Left renal pelvis (tissue), 4 donors: ENCODE measurements around the gene IFITM1. TPM values are rescaled to one million over a fixed set of nuclear protein-coding genes. Genes with fewer than 3 reads are reported as not detected.
"Not testable (repeated sequence)": the region's sequence is repeated elsewhere in the genome, so short reads cannot be mapped to it uniquely, and the experiment has no call there.

Source experiments
- DNase-seq, 4 donors: peaks; one replicate each; pipeline ENCODE4 v3.0.0-alpha.2; 2013; ENCODE audit warnings: low read depth in 4 of 4, low spot score in 3 of 4
- polyA plus RNA-seq, 4 donors: library from polyadenylated mRNA; unstranded; fragments of 120-200 nt; gene quantifications; one replicate each; pipeline ENCODE4 v1.2.1, GENCODE V29; 2013; ENCODE audit not compliant: insufficient read length in 4 of 4

The IFITM1 gene
- polyA plus RNA-seq, 4 donors, result 25.0 to 40.4 (median 35.2) TPM

DNA sequence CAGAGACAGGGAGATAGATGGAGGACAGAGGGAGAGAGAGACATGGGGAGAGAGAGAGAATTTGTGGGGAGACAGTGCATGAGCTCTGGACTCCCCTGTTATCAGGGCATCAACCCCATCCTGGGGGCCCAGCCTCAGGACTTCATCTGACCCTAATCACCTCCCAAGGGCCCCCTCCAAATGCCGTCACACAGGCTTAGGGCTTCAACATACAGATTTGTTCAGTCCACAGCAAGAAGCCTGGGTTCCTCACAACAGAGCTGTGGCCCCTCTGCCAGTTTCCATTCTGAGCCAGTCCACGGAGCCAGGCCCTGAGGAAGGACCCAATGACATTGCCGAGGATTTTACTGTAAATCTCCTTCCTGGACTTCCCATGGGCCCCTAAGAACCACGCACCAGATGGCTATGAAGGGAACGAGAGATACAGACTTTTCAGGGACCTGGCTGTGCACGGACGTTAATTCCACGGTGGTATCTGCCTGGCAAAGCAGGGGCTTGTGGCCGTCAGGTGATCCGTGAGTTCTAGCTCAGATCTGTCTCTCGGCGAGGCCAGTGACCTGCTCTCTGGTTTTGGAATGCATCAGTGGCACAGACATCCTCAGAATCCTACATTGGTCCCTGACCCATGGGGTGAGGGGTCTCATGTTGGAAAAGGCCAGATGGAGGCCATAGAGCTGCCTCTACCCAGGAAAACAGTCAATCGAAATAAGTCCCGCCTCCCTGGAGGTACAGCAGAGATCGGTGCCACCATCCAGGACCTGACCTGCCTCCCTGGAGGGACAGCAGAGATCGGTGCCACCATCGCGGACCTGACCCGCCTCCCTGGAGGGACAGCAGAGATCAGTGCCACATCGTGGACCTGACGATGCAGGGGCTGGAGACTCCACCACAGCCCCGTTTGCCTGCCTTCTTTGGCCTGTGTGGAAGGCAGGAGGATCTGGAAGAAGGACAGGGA, 46.8 kb downstream of the IFITM1 start:
- DNase-seq, result no peak

DNA sequence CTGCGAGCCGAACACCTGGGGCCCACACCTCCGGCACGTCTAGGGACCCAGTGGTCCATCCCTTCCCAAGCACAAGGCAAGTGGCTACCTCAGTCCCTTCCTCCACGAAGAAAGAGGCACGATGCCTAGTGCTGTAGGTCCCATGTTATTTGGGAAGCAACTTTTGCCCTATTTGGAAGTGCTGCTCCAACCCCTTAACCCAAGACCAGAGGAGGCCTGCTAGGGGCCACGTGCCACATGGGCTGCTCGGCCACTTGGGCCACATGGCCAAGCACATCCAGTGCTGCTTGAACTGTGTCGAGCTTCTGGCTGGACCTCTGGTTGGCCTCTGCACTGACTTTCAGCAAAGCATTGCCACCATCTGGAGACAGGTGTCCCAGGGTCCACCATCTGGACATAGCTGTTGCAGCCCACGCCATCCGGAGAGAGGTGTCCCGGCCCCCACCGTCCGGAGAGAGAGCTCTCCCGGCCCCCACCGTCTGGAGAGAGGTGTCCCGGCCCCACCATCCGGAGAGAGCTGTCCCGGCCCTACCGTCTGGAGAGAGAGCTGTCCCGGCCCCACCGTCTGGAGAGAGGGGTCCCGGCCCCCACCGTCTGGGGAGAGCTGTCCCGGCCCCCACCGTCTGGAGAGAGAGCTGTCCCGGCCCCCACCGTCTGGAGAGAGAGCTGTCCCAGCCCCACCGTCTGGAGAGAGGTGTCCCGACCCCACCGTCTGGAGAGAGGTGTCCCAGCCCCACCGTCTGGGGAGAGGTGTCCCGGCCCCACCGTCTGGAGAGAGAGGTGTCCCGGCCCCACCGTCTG, 49.0 kb downstream of the IFITM1 start:
- DNase-seq, result no peak

DNA sequence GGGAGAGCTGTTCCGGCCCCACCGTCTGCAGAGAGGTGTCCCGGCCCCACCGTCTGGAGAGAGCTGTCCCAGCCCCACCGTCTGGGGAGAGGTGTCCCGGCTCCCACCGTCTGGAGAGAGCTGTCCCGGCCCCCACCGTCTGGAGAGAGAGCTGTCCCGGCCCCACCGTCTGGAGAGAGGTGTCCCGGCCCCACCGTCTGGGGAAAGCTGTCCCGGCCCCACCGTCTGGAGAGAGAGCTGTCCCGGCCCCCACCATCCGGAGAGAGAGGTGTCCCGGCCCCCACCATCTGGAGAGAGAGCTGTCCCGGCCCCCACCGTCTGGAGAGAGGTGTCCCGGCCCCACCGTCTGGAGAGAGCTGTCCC, 49.6 kb downstream of the IFITM1 start:
- not testable (repeated sequence) for DNase-seq

DNA sequence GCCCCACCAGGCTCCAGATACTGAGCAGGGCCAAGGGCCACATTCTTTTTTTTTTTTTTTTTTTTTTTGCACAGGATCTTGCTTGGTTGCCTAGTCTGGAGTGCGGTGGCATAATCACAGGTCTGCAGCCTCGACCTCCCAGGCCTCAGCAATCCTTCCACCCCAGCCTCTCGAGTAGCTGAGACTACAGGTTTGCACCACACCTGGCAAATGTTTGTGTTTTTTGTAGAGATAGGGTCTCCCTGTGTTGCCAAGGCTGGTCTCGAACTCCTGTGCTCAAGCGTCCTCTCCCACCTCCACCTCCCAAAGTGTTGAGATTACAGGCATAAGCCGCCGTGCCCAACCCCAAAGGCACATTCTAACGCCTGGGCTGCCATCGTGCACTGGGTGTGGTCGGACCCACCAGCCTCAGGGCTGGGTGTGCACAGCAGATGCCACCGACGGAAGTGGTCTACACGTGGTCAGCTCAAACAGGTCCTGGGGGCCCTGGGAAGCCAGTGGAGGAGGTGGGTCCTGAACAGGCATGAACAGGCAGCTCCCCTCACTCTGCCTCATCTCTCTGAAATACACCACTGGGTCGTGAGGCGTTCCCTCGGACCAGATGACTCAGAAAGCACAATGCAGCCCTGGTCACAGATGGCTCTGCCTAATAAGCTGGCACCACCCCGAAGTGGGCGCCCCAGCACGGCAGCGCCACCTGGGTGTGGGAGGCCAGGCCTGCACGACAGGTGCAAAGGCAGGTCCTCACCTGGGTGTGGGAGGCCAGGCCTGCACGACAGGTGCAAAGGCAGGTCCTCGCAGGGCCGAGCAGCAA, 50.3 kb downstream of the IFITM1 start:
- DNase-seq, result no peak

Other genes with a start within 250 kb of the IFITM1 start
- not detected for gene SCGB1C1, start 121.0 kb upstream of the IFITM1 start, polyA plus RNA-seq
- gene BET1L, start 106.6 kb upstream of the IFITM1 start, polyA plus RNA-seq, result 10 to 100 TPM; 38.7 to 46.1 (median 45.8) TPM
- gene RIC8A, start 106.3 kb upstream of the IFITM1 start, polyA plus RNA-seq, result 10 to 100 TPM; 68.7 to 87.3 (median 84.3) TPM
- gene SIRT3, start 77.7 kb upstream of the IFITM1 start, polyA plus RNA-seq, result 10 to 100 TPM; 22.6 to 38.2 (median 25.7) TPM
- 100 to 1,000 TPM; 103 to 148 (median 140) TPM for gene PSMD13, start 77.1 kb upstream of the IFITM1 start, polyA plus RNA-seq
- gene NLRP6, start 35.6 kb upstream of the IFITM1 start, polyA plus RNA-seq, result under 1 TPM; 0.04 to 0.50 (median 0.22) TPM
- 10 to 100 TPM in 3 of 4 donors, 1 to 10 TPM in 1; 8.3 to 25.1 (median 16.7) TPM for gene PGGHG, start 24.9 kb upstream of the IFITM1 start, polyA plus RNA-seq
- gene IFITM5, start 14.5 kb upstream of the IFITM1 start, polyA plus RNA-seq, result under 1 TPM in 3 of 4 donors, not detected in 1; 0.18 to 0.49 (median 0.35) TPM
- gene IFITM2, start 6.2 kb upstream of the IFITM1 start, polyA plus RNA-seq, result 100 to 1,000 TPM; 157 to 239 (median 215) TPM
- 100 to 1,000 TPM; 285 to 490 (median 450) TPM for gene IFITM3, start 6.8 kb downstream of the IFITM1 start, polyA plus RNA-seq
- gene B4GALNT4, start 55.5 kb downstream of the IFITM1 start, polyA plus RNA-seq, result 10 to 100 TPM; 48.1 to 95.7 (median 66.5) TPM
- gene PKP3, start 80.2 kb downstream of the IFITM1 start, polyA plus RNA-seq, result 1 to 10 TPM in 3 of 4 donors, under 1 TPM in 1; 0.38 to 9.1 (median 4.9) TPM
- gene SIGIRR, start 101.0 kb downstream of the IFITM1 start, polyA plus RNA-seq, result 10 to 100 TPM; 13.2 to 50.5 (median 35.5) TPM
- 10 to 100 TPM in 2 of 4 donors, 1 to 10 TPM in 1, under 1 TPM in 1; 0.72 to 14.7 (median 9.9) TPM for gene ANO9, start 128.0 kb downstream of the IFITM1 start, polyA plus RNA-seq
- 10 to 100 TPM; 22.9 to 46.4 (median 31.0) TPM for gene PTDSS2, start 136.2 kb downstream of the IFITM1 start, polyA plus RNA-seq
- 100 to 1,000 TPM in 1 of 4 donors, 10 to 100 TPM in 3; 75.4 to 108 (median 87.4) TPM for gene RNH1, start 193.2 kb downstream of the IFITM1 start, polyA plus RNA-seq
- gene HRAS, start 221.5 kb downstream of the IFITM1 start, polyA plus RNA-seq, result 10 to 100 TPM; 30.9 to 55.9 (median 41.2) TPM
- 1 to 10 TPM; 1.4 to 6.6 (median 3.2) TPM for gene LRRC56, start 223.5 kb downstream of the IFITM1 start, polyA plus RNA-seq
- gene LMNTD2, start 246.7 kb downstream of the IFITM1 start, polyA plus RNA-seq, result 1 to 10 TPM in 3 of 4 donors, under 1 TPM in 1; 0.75 to 7.5 (median 2.8) TPM
- gene RASSF7, start 246.9 kb downstream of the IFITM1 start, polyA plus RNA-seq, result 10 to 100 TPM in 3 of 4 donors, 1 to 10 TPM in 1; 6.0 to 69.8 (median 35.6) TPM